ENCODE data around the gene STAP1.

Gene STAP1

GRCh38 chr4:67565284-67565683 lies 6.8 kb downstream of the STAP1 start:
- DNase-seq = no peak

GRCh38 chr4:67566335-67566734 lies 7.8 kb downstream of the STAP1 start:
- no peak for DNase-seq

- DNase-seq = no peak
Observed at GRCh38 chr4:67568820-67569219, 10.3 kb downstream of the STAP1 start.

GRCh38 chr4:67570537-67570936 lies 12.0 kb downstream of the STAP1 start:
- DNase-seq = no peak

- DNase-seq = no peak
Observed at GRCh38 chr4:67571975-67572374, 13.4 kb downstream of the STAP1 start.

GRCh38 chr4:67573193-67573592 lies 14.7 kb downstream of the STAP1 start:
- DNase-seq = no peak

- DNase-seq = peak; percentile 81
Observed at GRCh38 chr4:67575232-67576058, 16.9 kb downstream of the STAP1 start.

GRCh38 chr4:67576059-67576466 lies 17.5 kb downstream of the STAP1 start:
- no peak for DNase-seq

GRCh38 chr4:67576538-67576937 lies 18.0 kb downstream of the STAP1 start:
- no peak for DNase-seq

GRCh38 chr4:67580577-67580976 lies 22.1 kb downstream of the STAP1 start:
- no peak for DNase-seq

GRCh38 chr4:67581208-67581857 lies 22.8 kb downstream of the STAP1 start:
- DNase-seq = no peak

- DNase-seq = no peak
Observed at GRCh38 chr4:67581913-67582312, 23.4 kb downstream of the STAP1 start.

GRCh38 chr4:67584496-67584895 lies 26.0 kb downstream of the STAP1 start:
- no peak for DNase-seq

- no peak for DNase-seq
Observed at GRCh38 chr4:67587156-67587555, 28.6 kb downstream of the STAP1 start.

GRCh38 chr4:67593741-67594175 lies 35.2 kb downstream of the STAP1 start:
- DNase-seq = no peak

GRCh38 chr4:67603310-67604028 lies 44.9 kb downstream of the STAP1 start:
- DNase-seq = no peak

GRCh38 chr4:67604029-67604381 lies 45.5 kb downstream of the STAP1 start:
- no peak for DNase-seq

GRCh38 chr4:67604749-67605148 lies 46.2 kb downstream of the STAP1 start:
- DNase-seq = no peak

- DNase-seq = no peak
Observed at GRCh38 chr4:67608027-67608426, 49.5 kb downstream of the STAP1 start.

- DNase-seq = no peak
Observed at GRCh38 chr4:67614186-67614585, 55.7 kb downstream of the STAP1 start.

GRCh38 chr4:67615119-67615518 lies 56.6 kb downstream of the STAP1 start:
- no peak for DNase-seq

- DNase-seq = no peak
Observed at GRCh38 chr4:67616478-67616877, 58.0 kb downstream of the STAP1 start.

GRCh38 chr4:67624939-67625338 lies 66.4 kb downstream of the STAP1 start:
- DNase-seq = no peak

- DNase-seq = no peak
Observed at GRCh38 chr4:67632492-67632891, 74.0 kb downstream of the STAP1 start.
